Common myeloid progenitor, CD34-positive (primary cell): ENCODE data around the gene HLA-DQB1.

ENCODE experiments used
- CTCF ChIA-PET: fragments of 350-600 bp; sonication (Branson Sonifier 250); formaldehyde crosslinking; loops from one replicate; lab custom pipeline; 2021; ENCODE audit warnings: antibody characterized with exemption; lab: Charles Lee
- POLR2A ChIA-PET: fragments of 350-600 bp; sonication (Branson Sonifier 250); formaldehyde crosslinking; loops from one replicate; lab custom pipeline; 2021; ENCODE audit warnings: antibody characterized with exemption; lab: Charles Lee
- DNase-seq, 3 donors: peaks; one replicate each; pipeline versions ENCODE4 v3.0.0 to v3.0.0-alpha.2; 2013
- H3K27ac ChIP-seq, 2 experiments: 1 replicate in 1 of 2; 2 replicates in 1 of 2; pipeline ENCODE4 v1.7.0; 2013; ENCODE audit warnings: inconsistent platforms in 2 of 2, low read length in 2 of 2, mild to moderate bottlenecking in 2 of 2, low read depth in 1 of 2, moderate library complexity in 1 of 2; ENCODE audit not compliant: severe bottlenecking in 2 of 2, insufficient read depth in 1 of 2, poor library complexity in 1 of 2
- H3K27me3 ChIP-seq, 5 experiments: replicated peaks in 2 of 5; 1 replicate in 3 of 5; 2 replicates in 2 of 5; pipeline versions ENCODE4 v1.6.1 to v1.7.0; 2013; ENCODE audit warnings: low read length in 4 of 5, mild to moderate bottlenecking in 2 of 5, moderate library complexity in 2 of 5, inconsistent platforms in 1 of 5; ENCODE audit not compliant: insufficient read depth in 5 of 5, control insufficient read depth in 4 of 5
- H3K36me3 ChIP-seq, 4 experiments: 1 replicate in 2 of 4; 2 replicates in 2 of 4; pipeline versions ENCODE4 v1.6.1 to v1.7.0; 2013; ENCODE audit warnings: low read length in 3 of 4, control low read depth in 1 of 4, mild to moderate bottlenecking in 1 of 4; ENCODE audit not compliant: control insufficient read depth in 4 of 4, insufficient read depth in 4 of 4
- H3K4me1 ChIP-seq, 4 experiments: 1 replicate in 3 of 4; 2 replicates in 1 of 4; pipeline versions ENCODE4 v1.6.1 to v1.7.1; 2013; ENCODE audit warnings: low read length in 3 of 4, mild to moderate bottlenecking in 3 of 4, control low read depth in 1 of 4, inconsistent platforms in 1 of 4, moderate library complexity in 1 of 4; ENCODE audit not compliant: control insufficient read depth in 4 of 4, insufficient read depth in 4 of 4; ENCODE audit errors: control extremely low read depth in 1 of 4
- H3K4me3 ChIP-seq, 7 experiments: 1 replicate in 4 of 7; 2 replicates in 3 of 7; pipeline versions ENCODE4 v1.5.1 to v1.7.0; 2013; ENCODE audit warnings: mild to moderate bottlenecking in 7 of 7, low read length in 6 of 7, moderate library complexity in 6 of 7, inconsistent platforms in 2 of 7, low read depth in 2 of 7, control low read depth in 1 of 7; ENCODE audit not compliant: insufficient read depth in 4 of 7, control insufficient read depth in 1 of 7; ENCODE audit errors: extremely low read depth in 1 of 7
- H3K9me3 ChIP-seq, 5 experiments: 1 replicate in 4 of 5; 2 replicates in 1 of 5; pipeline versions ENCODE4 v1.6.1 to v1.7.1; 2013; ENCODE audit warnings: low read length in 4 of 5, mild to moderate bottlenecking in 2 of 5, inconsistent platforms in 1 of 5, low read depth in 1 of 5, moderate library complexity in 1 of 5; ENCODE audit not compliant: control insufficient read depth in 4 of 5, insufficient read depth in 2 of 5; ENCODE audit errors: control extremely low read depth in 1 of 5
- WGBS: methylation state at CpG from one replicate; pipeline ENCODE4 v1.1.5; 2013; ENCODE audit not compliant: insufficient coverage; 5-methylcytosine and 5-hydroxymethylcytosine counted together

HLA-DQB1 gene

GRCh38 chr6:32697031-32697430 lies 30.6 kb upstream of the HLA-DQB1 start:
- POLR2A ChIA-PET, result no interaction called here
- WGBS, result 100% methylated on average over 1 of the region's 1 CpG
- CTCF ChIA-PET, result interaction anchor here (0.8 to 1.6 kb wide), 4 partner anchors 89 to 277 kb away, joined by 3 to 8 read pairs (median 4); no protein-coding TSS in a partner anchor

GRCh38 chr6:32692019-32692418 lies 25.6 kb upstream of the HLA-DQB1 start:
- WGBS, result 0% methylated on average over 1 of the region's 1 CpG
- POLR2A ChIA-PET, result interaction anchor here (1.1 kb wide), 1 partner anchor 69 kb away, joined by 4 read pairs; no protein-coding TSS in a partner anchor

More at GRCh38 chr6:32697031-32697430, 30.6 kb upstream of the HLA-DQB1 start:
- H3K36me3 ChIP-seq, result no peaks in the 10 kb centered on the region
- peaks cover 0 to 3% (median 0%) of the 10 kb centered on the region in 5 experiments for H3K27me3 ChIP-seq
- peaks cover 0 to 4% (median 0%) of the 10 kb centered on the region in 5 experiments for H3K9me3 ChIP-seq
- no peak for DNase-seq
- H3K4me1 ChIP-seq, result peaks cover 0 to 4% (median 2%) of the 10 kb centered on the region in 4 experiments
- H3K27ac ChIP-seq, result no peak overlapping the region
- no peak overlapping the region for H3K4me3 ChIP-seq

GRCh38 chr6:32689531-32690501 lies 23.4 kb upstream of the HLA-DQB1 start:
- WGBS, result 76% methylated on average over 2 of the region's 5 CpGs
- peak; percentile 44 to 69 (median 65) for DNase-seq
- no peaks in the 10 kb centered on the region for H3K27me3 ChIP-seq
- no peaks in the 10 kb centered on the region for H3K36me3 ChIP-seq
- CTCF ChIA-PET, result interaction anchor here (1.0 to 3.2 kb wide), 3 partner anchors 11 to 258 kb away, joined by 3 to 16 read pairs (median 7); no protein-coding TSS in a partner anchor
- peaks cover 0 to 23% (median 9%) of the 10 kb centered on the region in 4 experiments for H3K4me1 ChIP-seq
- H3K4me3 ChIP-seq, result no peak overlapping the region
- no peaks in the 10 kb centered on the region for H3K9me3 ChIP-seq
- H3K27ac ChIP-seq, result no peak overlapping the region
- POLR2A ChIA-PET, result interaction anchor here (0.6 kb wide), 1 partner anchor 494 kb away, joined by 3 read pairs; no protein-coding TSS in a partner anchor

More at GRCh38 chr6:32692019-32692418, 25.6 kb upstream of the HLA-DQB1 start:
- H3K27ac ChIP-seq, result no peak overlapping the region
- no peaks in the 10 kb centered on the region for H3K36me3 ChIP-seq
- peak; percentile 17 to 68 (median 68) for DNase-seq
- no peak overlapping the region for H3K4me3 ChIP-seq
- H3K9me3 ChIP-seq, result peaks cover 0 to 4% (median 0%) of the 10 kb centered on the region in 5 experiments
- H3K4me1 ChIP-seq, result peaks cover 0 to 9% (median 1%) of the 10 kb centered on the region in 4 experiments
- CTCF ChIA-PET, result interaction anchor here (0.6 to 3.2 kb wide), 12 partner anchors 8 to 518 kb away, joined by 3 to 16 read pairs (median 4); no protein-coding TSS in a partner anchor
- no peaks in the 10 kb centered on the region for H3K27me3 ChIP-seq

- DNase-seq, result peak; percentile 85 to 96 (median 93)
- ChIA-PET CTCF (interaction anchor here (1.0 kb wide), 1 partner anchor 255 kb away, joined by 3 read pairs; no protein-coding TSS in a partner anchor), POLR2A (interaction anchor here (0.6 kb wide), 1 partner anchor 224 kb away, joined by 3 read pairs; no protein-coding TSS in a partner anchor)
- Histone ChIP-seq H3K4me1 (peaks cover 0 to 23% (median 12%) of the 10 kb centered on the region in 4 experiments), H3K27me3 (no peaks in the 10 kb centered on the region), H3K9me3 (no peaks in the 10 kb centered on the region), H3K36me3 (no peaks in the 10 kb centered on the region), H3K27ac (peak overlapping the region in 1 of 2 experiments; percentile 54), H3K4me3 (no peak overlapping the region)
- WGBS, result 0% methylated on average over 1 of the region's 1 CpG
Observed at GRCh38 chr6:32685603-32686002, 19.1 kb upstream of the HLA-DQB1 start.

- Histone ChIP-seq H3K4me1 (peaks cover 0 to 24% (median 15%) of the 10 kb centered on the region in 4 experiments), H3K36me3 (no peaks in the 10 kb centered on the region), H3K27ac (no peak overlapping the region), H3K4me3 (no peak overlapping the region), H3K27me3 (no peaks in the 10 kb centered on the region), H3K9me3 (no peaks in the 10 kb centered on the region)
- CTCF ChIA-PET, result no interaction called here
- POLR2A ChIA-PET, result no interaction called here
- 80% methylated on average over 1 of the region's 3 CpGs for WGBS
- no peak for DNase-seq
Observed at GRCh38 chr6:32684246-32684645, 17.8 kb upstream of the HLA-DQB1 start.

GRCh38 chr6:32680055-32680454 lies 13.6 kb upstream of the HLA-DQB1 start:
- peak in 1 of 3 donors; percentile 21 for DNase-seq
- peaks cover 0 to 9% (median 0%) of the 10 kb centered on the region in 5 experiments for H3K9me3 ChIP-seq
- no peaks in the 10 kb centered on the region for H3K27me3 ChIP-seq
- H3K4me1 ChIP-seq, result peaks cover 0 to 12% (median 9%) of the 10 kb centered on the region in 4 experiments
- no CpG with 5 or more reads among the region's 1 CpG for WGBS
- ChIA-PET POLR2A (no interaction called here), CTCF (no interaction called here)
- no peak overlapping the region for H3K27ac ChIP-seq
- peak overlapping the region in 2 of 7 experiments; percentile 13 to 36 for H3K4me3 ChIP-seq
- no peaks in the 10 kb centered on the region for H3K36me3 ChIP-seq
